Fibroblast of the aortic adventitia (primary cell): Measurements from ENCODE around the gene EYS. TPM values are rescaled to one million over a fixed set of nuclear protein-coding genes. Genes with fewer than 3 reads are reported as not detected.

ENCODE experiments used
- DNase-seq: peaks from one replicate; pipeline ENCODE4 v3.0.0-alpha.2; 2010; ENCODE audit warnings: low read depth
- H3K4me3 ChIP-seq: 2 replicates; pipeline ENCODE4 v1.5.1; 2011; ENCODE audit warnings: low read depth, mild to moderate bottlenecking, control low read depth, low read length, moderate library complexity
- CTCF ChIP-seq: IDR thresholded peaks from 2 replicates; pipeline ENCODE4 v1.5.1; 2011; ENCODE audit warnings: mild to moderate bottlenecking, low read length, control low read depth, inconsistent platforms; ENCODE audit not compliant: insufficient read depth
- total RNA-seq: library from RNA; depleted of rRNA; stranded (reverse); fragments of >200 nt; gene quantifications from 2 replicates; pipeline ENCODE4 v1.2.3, GENCODE V29; 2012; ENCODE audit warnings: low replicate concordance

Gene EYS
- total RNA-seq, 1 donor: 0.09 TPM

- DNase-seq: no peak
- no peak for TF ChIP-seq CTCF
- H3K4me3 ChIP-seq: no peak overlapping the region
These were observed 2017.6 kb downstream of the EYS start for GRCh38 chr6:63689421-63689820.

- no peak for TF ChIP-seq CTCF
- no peak for DNase-seq
- no peak overlapping the region for H3K4me3 ChIP-seq
These were observed 2021.3 kb downstream of the EYS start for GRCh38 chr6:63685446-63686379.

GRCh38 chr6:63683071-63683603 lies 2023.9 kb downstream of the EYS start:
- no peak for TF ChIP-seq CTCF
- no peak overlapping the region for H3K4me3 ChIP-seq
- no peak for DNase-seq

- DNase-seq: no peak
- H3K4me3 ChIP-seq: no peak overlapping the region
- no peak for TF ChIP-seq CTCF
These were observed 2029.7 kb downstream of the EYS start for GRCh38 chr6:63677282-63677681.

GRCh38 chr6:63676412-63677114 lies 2030.5 kb downstream of the EYS start:
- TF ChIP-seq CTCF: no peak
- no peak for DNase-seq
- H3K4me3 ChIP-seq: no peak overlapping the region

GRCh38 chr6:63675138-63675537 lies 2031.9 kb downstream of the EYS start:
- no peak for TF ChIP-seq CTCF
- no peak for DNase-seq

More at GRCh38 chr6:63675138-63675537, 2031.9 kb downstream of the EYS start:
- H3K4me3 ChIP-seq: no peak overlapping the region
